K562 (cell line): ENCODE measurements around the gene TPGS1. TPM values are rescaled to one million over a fixed set of nuclear protein-coding genes. Genes with fewer than 3 reads are reported as not detected.
A peak's percentile ranks its signal among the peaks of the same experiment; 100 is the strongest.

ENCODE experiments used
- ARID3B ChIP-seq: fragments of 250-450 bp; sonication (Bioruptor Pico); IDR thresholded peaks from 2 replicates; pipeline ENCODE4 v1.4.0; 2020; ENCODE audit warnings: borderline replicate concordance
- CBX1 ChIP-seq: sonication (generic); IDR thresholded peaks from 2 replicates; pipeline ENCODE4 v1.6.1; 2016; ENCODE audit warnings: antibody characterized with exemption, low read depth, mild to moderate bottlenecking
- EGR1 ChIP-seq: fragments of 450-650 bp; conservative IDR thresholded peaks from 2 replicates; pipeline ENCODE4 v1.6.1; 2017; ENCODE audit warnings: mild to moderate bottlenecking
- KDM5B ChIP-seq: fragments of 200-600 bp; sonication (generic); IDR thresholded peaks from 2 replicates; pipeline ENCODE4 v1.6.1; 2012; ENCODE audit warnings: low read depth, mild to moderate bottlenecking, moderate library complexity, low read length, control low read depth, inconsistent platforms; ENCODE audit not compliant: insufficient replicate concordance
- MAFF ChIP-seq: IDR thresholded peaks from 2 replicates; pipeline ENCODE4 v1.6.1; 2012; ENCODE audit warnings: low read length, improper control_type of control experiment
- MXI1 ChIP-seq: IDR thresholded peaks from 2 replicates; pipeline ENCODE4 v1.6.1; 2011; ENCODE audit warnings: low read depth, mild to moderate bottlenecking, improper control_type of control experiment, low read length
- NCOA1 ChIP-seq: fragments of 450-650 bp; IDR thresholded peaks from 2 replicates; pipeline ENCODE4 v1.6.1; 2016; ENCODE audit warnings: low read depth
- NEUROD1 ChIP-seq: fragments of 150-350 bp; IDR thresholded peaks from 2 replicates; pipeline ENCODE4 v1.6.1; 2014; ENCODE audit warnings: borderline replicate concordance, low read length, low read depth; ENCODE audit not compliant: partially characterized antibody
- RUNX1 ChIP-seq: sonication (generic); IDR thresholded peaks from 2 replicates; pipeline ENCODE4 v1.6.1; 2016; ENCODE audit warnings: antibody characterized with exemption, low read depth
- SIN3A ChIP-seq, 2 experiments: fragments of 150-350 bp in 1 of 2; IDR thresholded peaks; 2 replicates each; pipeline ENCODE4 v1.6.1; 2011 to 2016; ENCODE audit warnings: borderline replicate concordance in 2 of 2, low read depth in 2 of 2, low read length in 2 of 2, mild to moderate bottlenecking in 2 of 2, moderate library complexity in 2 of 2; ENCODE audit not compliant: control insufficient read depth in 1 of 2
- TOE1 ChIP-seq, 2 experiments: fragments of 450-650 bp in 1 of 2; sonication (generic) in 1 of 2; formaldehyde crosslinking in 1 of 2; IDR thresholded peaks; 2 replicates each; pipeline versions ENCODE4 v1.7.1 to v1.8.0; 2016 to 2022; ENCODE audit warnings: borderline replicate concordance in 2 of 2, mild to moderate bottlenecking in 2 of 2, antibody characterized with exemption in 1 of 2, inconsistent platforms in 1 of 2, low read depth in 1 of 2, missing genetic modification reagents in 1 of 2, moderate library complexity in 1 of 2
- YBX1 ChIP-seq: fragments of 450-650 bp; IDR thresholded peaks from 2 replicates; pipeline ENCODE4 v1.7.1; 2016; ENCODE audit warnings: mild to moderate bottlenecking
- ZBTB34 ChIP-seq: fragments of 250-450 bp; sonication (Bioruptor Pico); IDR thresholded peaks from 2 replicates; pipeline ENCODE4 v1.8.0; 2021; ENCODE audit warnings: mild to moderate bottlenecking, moderate library complexity
- ZFP36 ChIP-seq: fragments of 150-350 bp; IDR thresholded peaks from 2 replicates; pipeline ENCODE4 v1.6.1; 2018; ENCODE audit warnings: low read length, low read depth; ENCODE audit not compliant: partially characterized antibody
- ZKSCAN8 ChIP-seq: fragments of 200-800 bp; sonication (Bioruptor generic); IDR thresholded peaks from 2 replicates; pipeline ENCODE4 v1.6.1; 2016; ENCODE audit warnings: missing genetic modification characterization, missing compliant biosample characterization
- ZNF584 ChIP-seq: fragments of 200-800 bp; sonication (Bioruptor generic); IDR thresholded peaks from 2 replicates; pipeline ENCODE4 v1.6.1; 2016; ENCODE audit warnings: low read depth, mild to moderate bottlenecking, missing genetic modification characterization, missing compliant biosample characterization
- ZNF76 ChIP-seq: fragments of 250-450 bp; sonication (Bioruptor Pico); IDR thresholded peaks from 2 replicates; pipeline ENCODE4 v1.4.0; 2020; ENCODE audit warnings: mild to moderate bottlenecking, moderate library complexity, borderline replicate concordance
- ZNF764 ChIP-seq: fragments of 250-450 bp; sonication (Bioruptor Pico); IDR thresholded peaks from 2 replicates; pipeline ENCODE4 v1.4.0; 2020; ENCODE audit warnings: low read depth, mild to moderate bottlenecking, moderate library complexity
- ZNF766 ChIP-seq: fragments of 200-800 bp; sonication (Bioruptor generic); conservative IDR thresholded peaks from 2 replicates; pipeline ENCODE4 v1.6.1; 2016; ENCODE audit warnings: missing genetic modification characterization, missing compliant biosample characterization
- polyA plus RNA-seq, 8 experiments: library from polyadenylated mRNA; depleted of rRNA in 4 of 8; stranded (reverse) in 5 of 8; unstranded in 3 of 8; fragments of >200 nt; fragmentation: Nextera tagmentation in 2 of 8; fragmentation: Illumina TruSeq in 1 of 8; extraction: Ambion mirVana in 2 of 8; extraction: Trizol in 1 of 8; gene quantifications; 2 replicates each; pipeline versions ENCODE4 v1.2.1 to v1.2.3, GENCODE V29; 2011 to 2014; ENCODE audit warnings: inconsistent platforms in 1 of 8, missing spikeins in 1 of 8
- total RNA-seq, 7 experiments: library from RNA; depleted of rRNA in 6 of 7; stranded (reverse); fragments of >200 nt in 6 of 7; fragmentation: Illumina TruSeq in 2 of 7; extraction: Trizol in 2 of 7; gene quantifications; 2 replicates each; pipeline versions ENCODE4 v1.2.1 to v1.2.3, GENCODE V29; 2011 to 2021; ENCODE audit warnings: low replicate concordance in 1 of 7
- TF ChIP-seq, protein P1 (sequence below), 2 experiments: fragments of 150-350 bp in 1 of 2; IDR thresholded peaks; 2 replicates each; pipeline ENCODE4 v1.6.1; 2012 to 2016; ENCODE audit warnings: low read depth in 2 of 2, low read length in 2 of 2, mild to moderate bottlenecking in 1 of 2, moderate library complexity in 1 of 2

The TPGS1 gene
- total and polyA plus RNA-seq, 9 of the 15 experiments (the other 6 are each of a cell fraction or from before 2014, with no cell fraction given): 0.30 to 31.6 (median 1.2) TPM; not detected in 2

GRCh38 chr19:531753-532560, 24.7 kb downstream of the TPGS1 start, which contains the start of gene CDC34 (continued):
- TF ChIP-seq KDM5B (no peak), ZNF766 (no peak), ZNF584 (no peak), ZKSCAN8 (no peak), MAFF (no peak), NCOA1 (no peak), ZFP36 (no peak), ARID3B (CRISPR knock-in tag) (no peak), ZNF76 (no peak), TOE1 (IDR thresholded peaks at IDR 0.05; ENCODE audit: borderline replicate concordance) (no peak), TOE1 (CRISPR knock-in tag; IDR thresholded peaks at IDR 0.05; ENCODE audit: borderline replicate concordance, low read depth) (no peak), ZBTB34 (CRISPR knock-in tag) (no peak), RUNX1 (no peak), ZNF764 (CRISPR knock-in tag) (no peak), EGR1 (peak; percentile 27; the same call in 1 of the 2 replicates), NEUROD1 (no peak), SIN3A (IDR thresholded peaks at IDR 0.05; ENCODE audit: borderline replicate concordance in 2 of 2, control insufficient read depth in 1 of 2, low read depth in 2 of 2, low read length in 2 of 2) (peak in 1 of 2 experiments; percentile 12; a peak in 1 of 4 replicates), MXI1 (no peak), CBX1 (no peak), YBX1 (no peak)
- TF ChIP-seq, protein P1, sequence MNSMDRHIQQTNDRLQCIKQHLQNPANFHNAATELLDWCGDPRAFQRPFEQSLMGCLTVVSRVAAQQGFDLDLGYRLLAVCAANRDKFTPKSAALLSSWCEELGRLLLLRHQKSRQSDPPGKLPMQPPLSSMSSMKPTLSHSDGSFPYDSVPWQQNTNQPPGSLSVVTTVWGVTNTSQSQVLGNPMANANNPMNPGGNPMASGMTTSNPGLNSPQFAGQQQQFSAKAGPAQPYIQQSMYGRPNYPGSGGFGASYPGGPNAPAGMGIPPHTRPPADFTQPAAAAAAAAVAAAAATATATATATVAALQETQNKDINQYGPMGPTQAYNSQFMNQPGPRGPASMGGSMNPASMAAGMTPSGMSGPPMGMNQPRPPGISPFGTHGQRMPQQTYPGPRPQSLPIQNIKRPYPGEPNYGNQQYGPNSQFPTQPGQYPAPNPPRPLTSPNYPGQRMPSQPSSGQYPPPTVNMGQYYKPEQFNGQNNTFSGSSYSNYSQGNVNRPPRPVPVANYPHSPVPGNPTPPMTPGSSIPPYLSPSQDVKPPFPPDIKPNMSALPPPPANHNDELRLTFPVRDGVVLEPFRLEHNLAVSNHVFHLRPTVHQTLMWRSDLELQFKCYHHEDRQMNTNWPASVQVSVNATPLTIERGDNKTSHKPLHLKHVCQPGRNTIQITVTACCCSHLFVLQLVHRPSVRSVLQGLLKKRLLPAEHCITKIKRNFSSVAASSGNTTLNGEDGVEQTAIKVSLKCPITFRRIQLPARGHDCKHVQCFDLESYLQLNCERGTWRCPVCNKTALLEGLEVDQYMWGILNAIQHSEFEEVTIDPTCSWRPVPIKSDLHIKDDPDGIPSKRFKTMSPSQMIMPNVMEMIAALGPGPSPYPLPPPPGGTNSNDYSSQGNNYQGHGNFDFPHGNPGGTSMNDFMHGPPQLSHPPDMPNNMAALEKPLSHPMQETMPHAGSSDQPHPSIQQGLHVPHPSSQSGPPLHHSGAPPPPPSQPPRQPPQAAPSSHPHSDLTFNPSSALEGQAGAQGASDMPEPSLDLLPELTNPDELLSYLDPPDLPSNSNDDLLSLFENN (IDR thresholded peaks at IDR 0.05; ENCODE audit: low read depth in 2 of 2, low read length in 2 of 2): no peak
